H1 (cell line): ENCODE measurements around the gene GADL1. TPM values are rescaled to one million over a fixed set of nuclear protein-coding genes. Genes with fewer than 3 reads are reported as not detected.

Experiments used
- CTCF ChIA-PET: fragments of 300-600 bp; sonication (Branson Sonifier 250); formaldehyde crosslinking; loops from one replicate; lab custom pipeline; 2021; ENCODE audit not compliant: partially characterized antibody; lab: Charles Lee
- POLR2A ChIA-PET: fragments of 300-600 bp; sonication (Branson Sonifier 250); formaldehyde crosslinking; loops from one replicate; lab custom pipeline; 2021; ENCODE audit warnings: inconsistent platforms; ENCODE audit not compliant: partially characterized antibody; lab: Charles Lee
- DNase-seq, 2 experiments: peaks; one replicate each; pipeline versions ENCODE4 v3.0.0 to v3.0.0-alpha.2; 2010 to 2022; ENCODE audit warnings: low spot score in 2 of 2, low read depth in 1 of 2, mixed read lengths in 1 of 2
- FAIRE-seq: peaks from 2 replicates; lab custom pipeline; 2011; peaks lifted over from hg19 to GRCh38; lab: Jason Lieb, UNC
- H2AFZ ChIP-seq: 2 replicates; pipeline ENCODE4 v1.8.1; 2012; ENCODE audit warnings: low read length, inconsistent platforms
- H2AK5ac ChIP-seq: 2 replicates; pipeline ENCODE4 v1.6.1; 2013; ENCODE audit warnings: low read depth, low read length
- H2BK120ac ChIP-seq: replicated peaks from 2 replicates; pipeline ENCODE3; 2013; ENCODE audit warnings: low read depth, low read length, inconsistent platforms
- H2BK12ac ChIP-seq: 2 replicates; pipeline ENCODE4 v1.6.1; 2013; ENCODE audit warnings: low read depth, low read length
- H2BK15ac ChIP-seq: 2 replicates; pipeline ENCODE4 v1.6.1; 2013; ENCODE audit warnings: low read length
- H2BK20ac ChIP-seq: 2 replicates; pipeline ENCODE4 v1.6.1; 2013; ENCODE audit warnings: low read length
- H2BK5ac ChIP-seq: 2 replicates; pipeline ENCODE4 v1.6.1; 2013; ENCODE audit warnings: low read depth, low read length
- H3K14ac ChIP-seq: 2 replicates; pipeline ENCODE4 v1.6.1; 2013; ENCODE audit warnings: inconsistent platforms; ENCODE audit not compliant: insufficient read length
- H3K18ac ChIP-seq: 2 replicates; pipeline ENCODE4 v1.6.1; 2013; ENCODE audit warnings: low read length; ENCODE audit errors: extremely low read depth
- H3K23ac ChIP-seq: 2 replicates; pipeline ENCODE4 v1.6.1; 2013; ENCODE audit warnings: inconsistent platforms; ENCODE audit not compliant: insufficient read length
- H3K23me2 ChIP-seq: 2 replicates; pipeline ENCODE4 v1.6.1; 2013; ENCODE audit warnings: low read depth, low read length
- H3K27ac ChIP-seq: 2 replicates; pipeline ENCODE4 v1.6.1; 2011; ENCODE audit warnings: low read depth, low read length, inconsistent platforms
- H3K27me3 ChIP-seq, 4 experiments: replicated peaks in 1 of 4; 1 replicate in 1 of 4; 2 replicates in 3 of 4; pipeline versions ENCODE4 v1.6.1 to v1.8.1; 2011 to 2013; ENCODE audit warnings: low read length in 3 of 4, mild to moderate bottlenecking in 3 of 4, inconsistent platforms in 2 of 4, mixed read lengths in 2 of 4, moderate library complexity in 1 of 4; ENCODE audit not compliant: control insufficient read depth in 3 of 4, insufficient read depth in 3 of 4; ENCODE audit errors: extremely low read depth in 1 of 4
- H3K36me3 ChIP-seq, 4 experiments: 2 replicates each; pipeline versions ENCODE4 v1.6.1 to v1.8.1; 2011 to 2013; ENCODE audit warnings: mild to moderate bottlenecking in 4 of 4, low read length in 3 of 4, moderate library complexity in 2 of 4, control low read depth in 1 of 4, inconsistent platforms in 1 of 4; ENCODE audit not compliant: insufficient read depth in 4 of 4, control insufficient read depth in 2 of 4
- H3K4ac ChIP-seq: replicated peaks from 2 replicates; pipeline ENCODE3; 2013; ENCODE audit warnings: low read length, low read depth, mixed read lengths, inconsistent platforms; ENCODE audit not compliant: insufficient read length
- H3K4me1 ChIP-seq, 4 experiments: replicated peaks in 1 of 4; 1 replicate in 1 of 4; 2 replicates in 3 of 4; pipeline versions ENCODE4 v1.6.1 to v1.8.1; 2011 to 2013; ENCODE audit warnings: low read length in 3 of 4, inconsistent platforms in 2 of 4, mixed read lengths in 1 of 4; ENCODE audit not compliant: insufficient read depth in 4 of 4, control insufficient read depth in 3 of 4
- H3K4me2 ChIP-seq, 2 experiments: 2 replicates each; pipeline versions ENCODE4 v1.6.1 to v1.8.1; 2011 to 2013; ENCODE audit warnings: low read depth in 2 of 2, low read length in 2 of 2, control low read depth in 1 of 2, inconsistent platforms in 1 of 2, mild to moderate bottlenecking in 1 of 2; ENCODE audit not compliant: insufficient read depth in 1 of 2
- H3K4me3 ChIP-seq, 4 experiments: fragments of 200-600, 300-600 bp in 1 of 4; sonication (generic), shearing (Covaris generic), sonication (Bioruptor Twin) in 1 of 4; 2 replicates each; pipeline versions ENCODE4 v1.5.1 to v1.8.1; 2011 to 2016; ENCODE audit warnings: low read length in 4 of 4, low read depth in 3 of 4, control low read depth in 2 of 4, inconsistent platforms in 2 of 4, mild to moderate bottlenecking in 2 of 4, mixed read lengths in 1 of 4, moderate library complexity in 1 of 4; ENCODE audit not compliant: insufficient read depth in 2 of 4; ENCODE audit errors: extremely low read depth in 1 of 4
- H3K56ac ChIP-seq: replicated peaks from 2 replicates; pipeline ENCODE3; 2013; ENCODE audit warnings: low read depth, mild to moderate bottlenecking, mixed read lengths, low read length, inconsistent platforms; ENCODE audit not compliant: insufficient read length
- H3K79me1 ChIP-seq: 2 replicates; pipeline ENCODE4 v1.6.1; 2013; ENCODE audit warnings: low read depth, low read length, control low read depth
- H3K79me2 ChIP-seq, 2 experiments: 2 replicates each; pipeline versions ENCODE4 v1.6.1 to v1.8.1; 2012 to 2013; ENCODE audit warnings: low read length in 2 of 2, mild to moderate bottlenecking in 2 of 2, inconsistent platforms in 1 of 2; ENCODE audit not compliant: insufficient read depth in 2 of 2, control insufficient read depth in 1 of 2
- H3K9ac ChIP-seq, 4 experiments: replicated peaks in 1 of 4; 1 replicate in 1 of 4; 2 replicates in 3 of 4; pipeline versions ENCODE4 v1.6.1 to v1.8.1; 2011 to 2013; ENCODE audit warnings: low read depth in 3 of 4, low read length in 3 of 4, control low read depth in 2 of 4, mild to moderate bottlenecking in 2 of 4, moderate library complexity in 2 of 4, inconsistent platforms in 1 of 4; ENCODE audit errors: extremely low read depth in 1 of 4
- H3K9me3 ChIP-seq, 2 experiments: 2 replicates each; pipeline versions ENCODE4 v1.6.1 to v1.8.1; 2012 to 2013; ENCODE audit warnings: mild to moderate bottlenecking in 2 of 2, moderate library complexity in 2 of 2, control low read depth in 1 of 2, inconsistent platforms in 1 of 2, low read depth in 1 of 2, low read length in 1 of 2, mixed read lengths in 1 of 2; ENCODE audit not compliant: insufficient read depth in 2 of 2
- H4K20me1 ChIP-seq, 2 experiments: replicated peaks in 1 of 2; 2 replicates each; pipeline versions ENCODE3 to v1.8.1; 2011 to 2013; ENCODE audit warnings: inconsistent platforms in 2 of 2, low read length in 2 of 2, mild to moderate bottlenecking in 1 of 2; ENCODE audit not compliant: insufficient read depth in 2 of 2, control insufficient read depth in 1 of 2
- H4K5ac ChIP-seq: 2 replicates; pipeline ENCODE4 v1.6.1; 2013; ENCODE audit warnings: low read length, low read depth, mixed read lengths, inconsistent platforms; ENCODE audit not compliant: insufficient read length
- H4K8ac ChIP-seq: 2 replicates; pipeline ENCODE4 v1.8.0; 2013; ENCODE audit warnings: mild to moderate bottlenecking, moderate library complexity, low read length, inconsistent platforms; ENCODE audit not compliant: insufficient read depth; ENCODE audit errors: extremely low read depth
- H4K91ac ChIP-seq: replicated peaks from 2 replicates; pipeline ENCODE3; 2013; ENCODE audit warnings: low read length, mixed read lengths, inconsistent platforms; ENCODE audit not compliant: insufficient read length
- KDM1A ChIP-seq: fragments of 200-600, 300-600 bp; sonication (generic); IDR thresholded peaks from 2 replicates; pipeline ENCODE4 v1.7.1; 2016; ENCODE audit warnings: mild to moderate bottlenecking, low read length, borderline replicate concordance
- POLR2A ChIP-seq, 2 experiments: IDR thresholded peaks; 1 replicate in 1 of 2; 2 replicates in 1 of 2; pipeline ENCODE4 v1.6.1; 2011; ENCODE audit warnings: low read depth in 2 of 2, low read length in 2 of 2, mild to moderate bottlenecking in 2 of 2; ENCODE audit errors: control extremely low read depth in 1 of 2
- RAD21 ChIP-seq, 2 experiments: IDR thresholded peaks in 1 of 2; conservative IDR thresholded peaks in 1 of 2; 2 replicates each; pipeline ENCODE4 v1.6.1; 2011; ENCODE audit warnings: low read depth in 2 of 2, low read length in 2 of 2, improper control_type of control experiment in 1 of 2, inconsistent platforms in 1 of 2, mild to moderate bottlenecking in 1 of 2, moderate library complexity in 1 of 2
- WGBS, 2 experiments: shearing (Covaris generic) in 1 of 2; methylation state at CpG; one replicate each; pipeline versions ENCODE4 v1.1.6 to v1.1.7; 2013 to 2015; ENCODE audit warnings: low lambda C conversion rate in 2 of 2, mixed read lengths in 2 of 2, inconsistent platforms in 1 of 2, low coverage in 1 of 2, missing lambda C conversion rate in 1 of 2; ENCODE audit not compliant: insufficient replicate concordance in 2 of 2, insufficient coverage in 1 of 2, insufficient read length in 1 of 2; ENCODE audit errors: extremely low coverage in 1 of 2, missing lambda C conversion rate in 1 of 2; 5-methylcytosine and 5-hydroxymethylcytosine counted together
- polyA plus RNA-seq, 7 experiments: library from polyadenylated mRNA; depleted of rRNA in 3 of 7; stranded (reverse) in 5 of 7; unstranded in 2 of 7; fragments of >200 nt in 5 of 7; fragments of 200-250 nt in 2 of 7; gene quantifications; 1 replicate in 5 of 7; 2 replicates in 1 of 7; 4 replicates in 1 of 7; pipeline versions ENCODE4 v1.2.1 to v1.2.3, GENCODE V29; 2011 to 2013; ENCODE audit warnings: missing spikeins in 2 of 7, mixed read lengths in 2 of 7
- total RNA-seq: library from RNA; stranded (reverse); fragmentation: NEBNext Ultra II Directional; extraction: Animal tissue kit (Norgen Biotek cat#: 25700); gene quantifications from 2 replicates; pipeline ENCODE4 v1.2.1, GENCODE V29; 2021
- TF ChIP-seq, protein P1 (sequence below), 3 experiments: IDR thresholded peaks; 1 replicate in 2 of 3; 2 replicates in 1 of 3; pipeline versions ENCODE4 v1.5.1 to v1.6.1; 2011; ENCODE audit warnings: low read length in 3 of 3, mild to moderate bottlenecking in 3 of 3, inconsistent platforms in 2 of 3, low read depth in 1 of 3, moderate library complexity in 1 of 3; ENCODE audit not compliant: insufficient read depth in 1 of 3; ENCODE audit errors: control extremely low read depth in 1 of 3

The GADL1 gene
- total and polyA plus RNA-seq, 2 of the 8 experiments (the other 6 are each of a cell fraction or from before 2014, with no cell fraction given), result 0.03 to 0.30 TPM

DNA sequence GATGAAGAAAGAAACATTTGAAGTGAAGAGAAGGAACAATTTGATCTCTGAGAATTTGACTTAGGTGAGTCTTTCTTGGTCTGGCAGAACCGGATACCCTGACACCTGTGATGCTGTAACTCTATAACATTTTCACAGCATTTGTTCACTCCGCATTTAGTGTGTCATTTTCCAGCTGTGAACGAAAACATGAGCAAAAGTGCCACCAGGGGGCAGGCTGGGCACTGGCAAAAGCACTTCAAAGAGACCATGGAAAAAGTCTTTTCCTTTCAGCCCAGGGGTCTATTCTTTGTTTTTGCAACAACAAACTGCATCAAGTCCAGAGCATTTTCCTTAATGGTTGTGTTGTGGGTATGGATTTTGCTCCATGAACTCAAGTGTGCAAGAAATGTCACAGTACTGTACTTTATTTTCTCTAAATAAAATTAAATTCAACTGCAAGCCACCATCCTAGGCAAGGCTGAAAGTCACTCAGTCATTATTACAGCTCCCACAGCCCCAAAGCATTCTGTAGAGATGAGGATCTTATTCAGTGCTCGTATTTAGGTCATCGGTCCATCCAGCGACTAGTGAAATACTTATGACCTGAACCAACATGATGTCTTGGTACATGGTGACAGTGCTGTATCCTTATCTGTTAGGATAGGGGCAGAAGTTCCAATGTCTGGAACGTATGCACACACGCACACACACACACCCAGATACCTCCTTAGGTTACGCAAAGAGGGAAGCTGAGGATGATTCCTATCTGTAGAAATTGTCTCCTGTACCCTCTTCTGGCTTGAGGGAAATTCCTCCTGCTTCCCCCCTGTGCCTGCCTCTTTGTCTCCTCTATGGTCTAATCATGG, 125.5 kb downstream of the GADL1 start:
- no peaks in the 10 kb centered on the region for H3K79me1 ChIP-seq
- H2BK20ac ChIP-seq, result no peak overlapping the region
- H3K9me3 ChIP-seq, result no peaks in the 10 kb centered on the region
- H3K4me2 ChIP-seq, result no peak overlapping the region
- H3K14ac ChIP-seq, result no peak overlapping the region
- H3K4me3 ChIP-seq, result no peak overlapping the region
- H3K79me2 ChIP-seq, result no peaks in the 10 kb centered on the region
- no peaks in the 10 kb centered on the region for H3K36me3 ChIP-seq
- no peak overlapping the region for H4K5ac ChIP-seq
- CTCF ChIA-PET, result interaction anchor here (0.7 to 4.3 kb wide), 37 partner anchors 9 to 684 kb away, joined by 3 to 52 read pairs (median 4); no protein-coding TSS in a partner anchor
- H3K18ac ChIP-seq, result no peak overlapping the region
- H3K23ac ChIP-seq, result no peak overlapping the region
- FAIRE-seq (peak; percentile 50), DNase-seq (peak in 1 of 2 experiments; percentile 85)
- no peak overlapping the region; the same call in 1 of the 2 replicates for H2AFZ ChIP-seq
- H3K27ac ChIP-seq, result no peak overlapping the region
- no peaks in the 10 kb centered on the region for H4K20me1 ChIP-seq
- no peak overlapping the region for H4K8ac ChIP-seq
- no peak overlapping the region for H2BK5ac ChIP-seq
- H3K4ac ChIP-seq, result no peak overlapping the region
- H3K4me1 ChIP-seq, result no peaks in the 10 kb centered on the region
- H4K91ac ChIP-seq, result no peak overlapping the region
- no peak overlapping the region for H2AK5ac ChIP-seq
- H3K27me3 ChIP-seq, result no peaks in the 10 kb centered on the region
- POLR2A ChIA-PET, result interaction anchor here (0.5 kb wide), 1 partner anchor 54 kb away, joined by 3 read pairs; no protein-coding TSS in a partner anchor
- 73% methylated on average over 9 of the region's 9 CpGs; no CpG with 5 or more reads in 1 of the 2 experiments for WGBS, 2 experiments
- no peak overlapping the region for H2BK12ac ChIP-seq
- no peak overlapping the region for H3K56ac ChIP-seq
- H3K9ac ChIP-seq, result no peak overlapping the region
- no peaks in the 10 kb centered on the region for H3K23me2 ChIP-seq
- no peak overlapping the region for H2BK15ac ChIP-seq
- H2BK120ac ChIP-seq, result no peak overlapping the region
- TF ChIP-seq RAD21 (IDR thresholded peaks at IDR 0.05 in 1 of 2, conservative IDR thresholded peaks at IDR 0.05 in 1 of 2; ENCODE audit: low read depth in 2 of 2, low read length in 2 of 2) (peak; percentile 75 to 81), POLR2A (IDR thresholded peaks at IDR 0.05; ENCODE audit: control extremely low read depth in 1 of 2, low read depth in 2 of 2, low read length in 2 of 2) (no peak), KDM1A (no peak)
- TF ChIP-seq, protein P1, sequence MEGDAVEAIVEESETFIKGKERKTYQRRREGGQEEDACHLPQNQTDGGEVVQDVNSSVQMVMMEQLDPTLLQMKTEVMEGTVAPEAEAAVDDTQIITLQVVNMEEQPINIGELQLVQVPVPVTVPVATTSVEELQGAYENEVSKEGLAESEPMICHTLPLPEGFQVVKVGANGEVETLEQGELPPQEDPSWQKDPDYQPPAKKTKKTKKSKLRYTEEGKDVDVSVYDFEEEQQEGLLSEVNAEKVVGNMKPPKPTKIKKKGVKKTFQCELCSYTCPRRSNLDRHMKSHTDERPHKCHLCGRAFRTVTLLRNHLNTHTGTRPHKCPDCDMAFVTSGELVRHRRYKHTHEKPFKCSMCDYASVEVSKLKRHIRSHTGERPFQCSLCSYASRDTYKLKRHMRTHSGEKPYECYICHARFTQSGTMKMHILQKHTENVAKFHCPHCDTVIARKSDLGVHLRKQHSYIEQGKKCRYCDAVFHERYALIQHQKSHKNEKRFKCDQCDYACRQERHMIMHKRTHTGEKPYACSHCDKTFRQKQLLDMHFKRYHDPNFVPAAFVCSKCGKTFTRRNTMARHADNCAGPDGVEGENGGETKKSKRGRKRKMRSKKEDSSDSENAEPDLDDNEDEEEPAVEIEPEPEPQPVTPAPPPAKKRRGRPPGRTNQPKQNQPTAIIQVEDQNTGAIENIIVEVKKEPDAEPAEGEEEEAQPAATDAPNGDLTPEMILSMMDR (IDR thresholded peaks at IDR 0.05; ENCODE audit: control extremely low read depth in 1 of 3, insufficient read depth in 1 of 3, low read depth in 1 of 3, low read length in 3 of 3), result peak; percentile 66 to 85 (median 73)
